ENCODE measurements around the gene RUNDC3A.

DNA sequence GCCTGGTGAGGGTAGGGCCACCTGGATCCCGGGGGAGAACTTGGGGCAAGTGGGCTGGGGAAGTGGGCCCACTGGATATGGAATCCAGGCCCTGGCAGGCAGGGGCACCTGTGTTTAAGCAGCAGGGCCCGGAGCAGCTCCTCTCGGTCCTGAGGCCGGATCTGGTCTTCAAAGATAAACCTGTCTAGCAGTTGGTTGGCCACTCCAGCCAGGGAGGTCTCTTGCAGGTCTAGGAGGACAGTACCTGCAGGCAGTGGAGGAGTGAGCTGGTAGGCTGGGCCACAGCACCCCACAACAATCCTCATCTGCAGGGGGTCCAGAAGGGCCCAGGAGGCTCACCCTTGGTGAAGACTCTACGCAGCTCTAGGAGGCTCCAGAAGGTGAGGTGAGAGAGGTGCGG is 48.1 kb upstream of the RUNDC3A start:
- TF ChIP-seq YY1 (IDR thresholded peaks at IDR 0.05; ENCODE audit: low read depth) (no peak), CEBPB (IDR thresholded peaks at IDR 0.05) (no peak), RAD21 (IDR thresholded peaks at IDR 0.05; ENCODE audit: low read depth) (no peak), NFIC (IDR thresholded peaks at IDR 0.05) (no peak), EP300 (IDR thresholded peaks at IDR 0.05; ENCODE audit: borderline replicate concordance) (no peak), FOXM1 (IDR thresholded peaks at IDR 0.05; ENCODE audit: borderline replicate concordance, low read depth) (no peak)
- TF ChIP-seq, protein P1, sequence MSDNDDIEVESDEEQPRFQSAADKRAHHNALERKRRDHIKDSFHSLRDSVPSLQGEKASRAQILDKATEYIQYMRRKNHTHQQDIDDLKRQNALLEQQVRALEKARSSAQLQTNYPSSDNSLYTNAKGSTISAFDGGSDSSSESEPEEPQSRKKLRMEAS (IDR thresholded peaks at IDR 0.05) = no peak
- TF ChIP-seq, protein P2, sequence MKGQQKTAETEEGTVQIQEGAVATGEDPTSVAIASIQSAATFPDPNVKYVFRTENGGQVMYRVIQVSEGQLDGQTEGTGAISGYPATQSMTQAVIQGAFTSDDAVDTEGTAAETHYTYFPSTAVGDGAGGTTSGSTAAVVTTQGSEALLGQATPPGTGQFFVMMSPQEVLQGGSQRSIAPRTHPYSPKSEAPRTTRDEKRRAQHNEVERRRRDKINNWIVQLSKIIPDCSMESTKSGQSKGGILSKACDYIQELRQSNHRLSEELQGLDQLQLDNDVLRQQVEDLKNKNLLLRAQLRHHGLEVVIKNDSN (IDR thresholded peaks at IDR 0.05) = no peak

Measured in Ishikawa (cell line).